A549 treated with DMSO at 1 μM for 4 hours (cell line): ENCODE results near the gene NEURL1B. TPM values are rescaled to one million over a fixed set of nuclear protein-coding genes. Genes with fewer than 3 reads are reported as not detected.

Source experiments
- total RNA-seq: library from RNA; stranded (reverse); fragments of 200-300 nt; extraction: Qiagen RNA extraction; gene quantifications from 5 replicates; pipeline ENCODE4 v1.2.3, GENCODE V29; 2022; ENCODE audit warnings: low read depth

NEURL1B gene
- 2.2 to 3.4 TPM (median 2.8 TPM) in 5 replicates for total RNA-seq

DNA sequence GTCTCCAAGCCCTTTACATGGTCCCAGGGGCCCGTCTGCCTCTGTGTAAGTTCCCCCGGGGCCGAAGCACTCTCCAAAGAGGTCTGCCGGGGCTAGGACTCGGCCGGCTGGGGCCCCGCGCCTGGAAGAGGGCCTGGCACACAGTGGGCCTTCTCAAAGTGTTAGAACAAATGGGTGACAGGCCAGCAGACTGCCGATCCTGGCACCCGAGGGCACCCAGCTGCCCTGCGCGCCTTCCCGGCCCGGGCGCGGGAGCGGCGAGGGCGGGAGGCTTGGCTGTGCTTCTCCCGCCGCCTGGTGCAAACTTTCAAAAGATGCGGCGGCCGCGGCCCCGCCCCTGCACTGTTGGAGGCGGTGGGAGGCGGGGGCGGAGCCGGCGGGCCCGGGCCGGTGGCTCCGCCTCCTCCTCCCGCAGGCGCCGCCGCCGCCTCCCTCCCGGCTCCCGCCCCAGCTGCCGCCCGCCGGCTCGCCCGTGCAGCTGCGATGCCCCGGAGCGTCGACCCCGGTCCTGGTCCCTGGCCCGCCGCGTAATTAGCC is at the start of gene NEURL1B:
Gene NEURL1B, plus strand, starts transcription at position 442 of the 537 bp plus-strand sequence. CDS start 144 bp downstream, outside the sequence.

Other genes starting within 250 kb of the NEURL1B start
- 12.4 to 20.1 TPM (median 16.9 TPM) in 5 replicates for gene SH3PXD2B, start 186.7 kb upstream of the NEURL1B start, total RNA-seq
- 223 to 327 TPM (median 295 TPM) in 5 replicates for gene DUSP1, start 129.9 kb downstream of the NEURL1B start, total RNA-seq
- 264 to 321 TPM (median 304 TPM) in 5 replicates for gene ERGIC1, start 193.0 kb downstream of the NEURL1B start, total RNA-seq